DMS79 (cell line): ENCODE results near the gene CIART.
A peak's percentile ranks its signal among the peaks of the same experiment; 100 is the strongest.
"Not testable (repeated sequence)": the region's sequence is repeated elsewhere in the genome, so short reads cannot be mapped to it uniquely, and the experiment has no call there.

ENCODE experiments used
- DNase-seq: peaks from one replicate; lab custom pipeline; 2025; lab: John Stamatoyannopoulos, UW

Gene CIART

GRCh38 chr1:150261367-150261766 lies 21.0 kb upstream of the CIART start:
- no peak for DNase-seq

GRCh38 chr1:150262388-150263320 lies 19.7 kb upstream of the CIART start:
- DNase-seq, result no peak

DNA sequence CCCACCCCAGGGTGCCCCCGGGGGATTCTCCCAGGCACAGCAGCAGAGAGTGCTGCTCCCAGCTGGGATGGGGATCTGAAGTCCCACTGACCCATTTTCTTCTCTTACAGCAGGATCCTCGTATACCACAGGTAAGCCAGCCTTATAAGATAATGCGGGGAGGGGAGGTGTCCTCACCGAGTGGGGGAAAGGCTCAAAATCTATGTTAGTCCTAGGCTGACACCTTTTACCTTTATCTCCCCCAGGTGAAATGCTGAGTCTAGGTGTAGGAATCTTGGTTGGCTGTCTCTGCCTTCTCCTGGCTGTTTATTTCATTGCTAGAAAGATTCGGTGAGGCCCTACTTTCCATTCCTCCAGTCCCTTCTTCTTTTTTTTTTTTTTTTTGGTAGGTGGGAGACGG lies 18.8 kb upstream of the CIART start:
- no peak for DNase-seq

DNA sequence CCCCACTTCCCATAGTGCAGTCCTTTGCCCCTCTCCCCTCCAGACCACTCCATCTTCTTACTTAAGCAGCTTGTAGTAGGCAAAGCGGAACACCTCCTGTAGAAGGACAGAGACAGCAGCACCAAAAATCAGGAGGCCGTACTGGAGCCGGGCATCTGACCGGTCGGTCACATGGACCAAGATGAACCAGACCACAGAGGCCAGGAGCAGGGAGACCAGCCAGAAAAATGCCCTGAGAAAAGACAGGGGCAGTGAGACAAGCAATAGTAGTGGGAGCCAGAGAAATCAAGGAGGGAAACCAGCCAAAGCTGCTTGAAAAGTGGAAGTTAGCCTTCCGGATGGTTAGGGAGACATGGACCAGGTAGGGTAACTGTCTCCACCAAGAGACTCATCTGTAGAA lies 14.5 kb upstream of the CIART start:
- DNase-seq, result no peak

- no peak for DNase-seq
Measured at GRCh38 chr1:150268340-150268704, 14.0 kb upstream of the CIART start.

GRCh38 chr1:150268705-150269403 lies 13.5 kb upstream of the CIART start, which contains the start of gene APH1A:
Gene APH1A, minus strand, starts transcription at chr1:150269016. Its CDS starts 206 bp downstream, at chr1:150268810.
- peak; percentile 94 for DNase-seq

GRCh38 chr1:150269451-150269850 lies 12.9 kb upstream of the CIART start:
- DNase-seq, result no peak

DNA sequence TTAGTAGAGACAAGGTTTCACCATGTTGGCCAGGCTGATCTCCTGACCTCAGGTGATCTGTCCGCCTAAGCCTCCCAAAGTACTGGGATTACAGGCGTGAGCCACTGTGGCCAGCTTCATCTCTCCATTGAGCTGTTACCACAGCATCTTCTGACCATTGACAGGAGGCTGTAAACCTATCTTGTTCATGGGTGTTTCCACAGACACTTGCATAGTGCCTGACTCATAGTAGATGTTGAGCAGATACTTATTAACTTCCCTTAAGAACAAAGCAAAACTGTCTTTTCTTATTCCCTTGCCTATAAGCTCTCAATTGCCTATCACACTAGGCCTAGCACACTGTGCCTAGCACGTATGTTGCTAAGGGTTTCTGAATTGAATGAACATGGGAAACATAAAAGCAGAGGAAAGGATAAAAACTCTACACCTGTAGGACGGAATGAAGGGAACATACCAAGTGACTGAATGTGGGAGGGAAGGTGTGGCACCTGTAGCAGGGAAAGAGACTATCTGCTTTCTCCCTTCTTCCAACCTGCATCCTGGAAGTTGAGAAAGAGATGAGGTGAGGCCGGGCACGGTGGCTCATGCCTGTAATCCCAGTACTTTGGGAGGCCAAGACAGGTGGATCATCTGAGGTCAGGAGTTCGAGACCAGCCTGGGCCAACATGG lies 10.9 kb upstream of the CIART start:
- DNase-seq, result no peak

DNA sequence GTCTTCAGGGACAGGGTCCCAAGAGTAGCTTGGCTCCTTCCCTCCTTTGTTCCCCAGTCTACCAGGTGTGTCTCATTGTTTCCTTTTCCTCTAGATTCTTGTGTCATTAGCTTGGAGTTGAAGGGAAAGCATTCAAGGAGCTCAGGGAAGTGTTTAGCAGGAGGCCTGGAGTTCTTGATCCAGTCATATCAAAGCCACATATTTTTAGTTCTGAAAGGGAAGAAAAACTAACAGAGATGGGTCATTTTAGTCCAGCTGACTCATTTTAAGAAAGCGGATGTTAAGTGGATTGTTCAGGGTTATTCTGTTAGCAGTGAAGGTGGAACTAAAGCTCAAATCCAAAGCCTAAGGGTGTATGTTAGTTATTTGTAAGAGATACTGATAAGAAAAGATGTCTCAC lies 9.0 kb upstream of the CIART start:
- DNase-seq, result no peak

- DNase-seq, result no peak
Measured at GRCh38 chr1:150280138-150280707, 2.1 kb upstream of the CIART start.

GRCh38 chr1:150281221-150281757 lies 1.1 kb upstream of the CIART start:
- DNase-seq, result peak; percentile 21

GRCh38 chr1:150282558-150282958 lies 204 bp downstream of the CIART start:
- DNase-seq, result no peak

- DNase-seq, result no peak
Measured at GRCh38 chr1:150283260-150283659, 906 bp downstream of the CIART start.

GRCh38 chr1:150288382-150288781 lies 6.0 kb downstream of the CIART start:
- DNase-seq, result no peak

DNA sequence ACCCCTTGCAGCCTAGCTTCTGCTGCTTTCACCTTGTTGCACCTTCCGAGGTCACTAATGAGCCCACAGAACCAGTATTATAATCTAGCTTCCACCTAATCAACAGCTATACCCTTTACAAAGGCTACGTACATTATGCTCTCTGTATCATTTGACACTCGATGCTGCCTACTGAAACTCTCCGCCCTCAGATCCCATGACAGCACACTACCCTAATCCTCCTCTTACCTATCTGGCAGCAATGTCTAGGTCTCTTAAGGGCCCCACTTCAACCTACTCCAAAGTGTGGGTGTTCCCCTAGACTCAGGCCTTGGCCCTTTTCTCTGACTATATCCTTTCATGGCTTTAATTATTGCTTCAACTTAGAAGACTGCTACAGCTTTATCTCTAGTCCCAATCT lies 6.5 kb downstream of the CIART start:
- no peak for DNase-seq

- DNase-seq, result peak; percentile 91
Measured at GRCh38 chr1:150293433-150294253, 11.3 kb downstream of the CIART start, which contains the start of gene MRPS21. Gene MRPS21, plus strand, starts transcription at chr1:150293861. Its CDS starts 506 bp downstream, at chr1:150294367.

- no peak for DNase-seq
Measured at GRCh38 chr1:150295476-150295875, 13.1 kb downstream of the CIART start.

GRCh38 chr1:150299716-150300115 lies 17.4 kb downstream of the CIART start:
- DNase-seq, result no peak

GRCh38 chr1:150302338-150302737 lies 20.0 kb downstream of the CIART start:
- DNase-seq, result no peak

- DNase-seq, result no peak
Measured at GRCh38 chr1:150302902-150303301, 20.5 kb downstream of the CIART start.

GRCh38 chr1:150308585-150308984 lies 26.2 kb downstream of the CIART start:
- not testable (repeated sequence) for DNase-seq
